AG09319 (cell line): Measurements from ENCODE around the gene UCN.
"Not testable (repeated sequence)": the region's sequence is repeated elsewhere in the genome, so short reads cannot be mapped to it uniquely, and the experiment has no call there.

ENCODE experiments used
- DNase-seq: peaks from one replicate; pipeline ENCODE4 v3.0.0-alpha.2; 2010; ENCODE audit warnings: low read depth; ENCODE audit errors: extremely low read depth
- CTCF ChIP-seq: IDR thresholded peaks from 2 replicates; pipeline ENCODE4 v1.5.1; 2011; ENCODE audit warnings: low read depth, mild to moderate bottlenecking, inconsistent platforms, low read length, moderate library complexity

UCN gene

GRCh38 chr2:27281442-27281841 is 26.8 kb downstream of the UCN start:
- DNase-seq: no peak
- no peak for TF ChIP-seq CTCF

- no peak for DNase-seq
- no peak for TF ChIP-seq CTCF
Observed at GRCh38 chr2:27280826-27281225, 27.4 kb downstream of the UCN start.

GRCh38 chr2:27278010-27278409 is 30.2 kb downstream of the UCN start:
- TF ChIP-seq CTCF: no peak
- DNase-seq: no peak

- DNase-seq: no peak
- TF ChIP-seq CTCF: no peak
Observed at GRCh38 chr2:27275211-27276150, 32.8 kb downstream of the UCN start, which contains the start of gene DNAJC5G. DNAJC5G (plus strand) TSS chr2:27275433; CDS start chr2:27276729, 1,296 bp downstream.

GRCh38 chr2:27272537-27273522 is 35.4 kb downstream of the UCN start:
- not testable (repeated sequence) for DNase-seq

GRCh38 chr2:27271631-27272340 is 36.5 kb downstream of the UCN start:
- TF ChIP-seq CTCF: no peak
- DNase-seq: no peak

- no peak for TF ChIP-seq CTCF
- DNase-seq: no peak
Observed at GRCh38 chr2:27270670-27271069, 37.6 kb downstream of the UCN start.
